DND-41 (cell line): ENCODE results near the gene TMEM150C.

Source experiments
- ATAC-seq: fragments of 200-7000 bp; cut with Tn5 transposase; 3 replicates; pipeline ENCODE4 v1.9.1; 2021; ENCODE audit warnings: low read depth; ENCODE audit not compliant: insufficient read depth
- DNase-seq: peaks from one replicate; pipeline ENCODE4 v3.0.0-alpha.2; 2020
- H2AFZ ChIP-seq: 2 replicates; pipeline ENCODE4 v1.6.0; 2012; ENCODE audit warnings: low read depth, low read length
- H3K27ac ChIP-seq: 2 replicates; pipeline ENCODE4 v1.5.1; 2012; ENCODE audit warnings: low read length, inconsistent platforms
- H3K27me3 ChIP-seq: fragments of 200-600 bp; sonication (generic); 2 replicates; pipeline ENCODE4 v1.6.0; 2012; ENCODE audit warnings: low read length, mild to moderate bottlenecking, inconsistent platforms; ENCODE audit not compliant: insufficient read depth, poor library complexity
- H3K36me3 ChIP-seq: 2 replicates; pipeline ENCODE4 v1.5.1; 2012; ENCODE audit warnings: low read length, inconsistent platforms; ENCODE audit not compliant: insufficient read depth
- H3K4me1 ChIP-seq: 2 replicates; pipeline ENCODE4 v1.5.1; 2012; ENCODE audit warnings: mild to moderate bottlenecking, low read length; ENCODE audit not compliant: insufficient read depth
- H3K4me2 ChIP-seq: 2 replicates; pipeline ENCODE4 v1.6.0; 2012; ENCODE audit warnings: mild to moderate bottlenecking, moderate library complexity, low read length, inconsistent platforms; ENCODE audit not compliant: insufficient read depth
- H3K4me3 ChIP-seq, 2 experiments: fragments of 200-600 bp in 1 of 2; shearing (Covaris generic) in 1 of 2; 2 replicates each; pipeline ENCODE4 v1.5.1; 2012 to 2016; ENCODE audit warnings: inconsistent platforms in 2 of 2, low read length in 2 of 2, mild to moderate bottlenecking in 2 of 2, low read depth in 1 of 2, moderate library complexity in 1 of 2
- H3K79me2 ChIP-seq: 2 replicates; pipeline ENCODE4 v1.6.0; 2012; ENCODE audit warnings: low read length, inconsistent platforms; ENCODE audit not compliant: insufficient read depth
- H3K9ac ChIP-seq: 2 replicates; pipeline ENCODE4 v1.6.0; 2012; ENCODE audit warnings: low read depth, mild to moderate bottlenecking, inconsistent platforms, low read length, moderate library complexity
- H3K9me3 ChIP-seq: 2 replicates; pipeline ENCODE4 v1.5.1; 2012; ENCODE audit warnings: low read length, moderate library complexity, mild to moderate bottlenecking, inconsistent platforms; ENCODE audit not compliant: insufficient read depth, severe bottlenecking
- H4K20me1 ChIP-seq: 2 replicates; pipeline ENCODE4 v1.6.0; 2012; ENCODE audit warnings: low read length; ENCODE audit not compliant: insufficient read depth
- CTCF ChIP-seq: IDR thresholded peaks from 2 replicates; pipeline ENCODE4 v1.5.1; 2012; ENCODE audit warnings: borderline replicate concordance, low read length, moderate library complexity, mild to moderate bottlenecking; ENCODE audit not compliant: poor library complexity, severe bottlenecking; ENCODE audit errors: extremely low read depth
- EZH2 ChIP-seq: IDR thresholded peaks from 3 replicates; pipeline ENCODE4 v1.6.1; 2012; ENCODE audit warnings: borderline replicate concordance, low read depth, mild to moderate bottlenecking, moderate library complexity, low read length, inconsistent platforms; ENCODE audit not compliant: severe bottlenecking

TMEM150C gene

GRCh38 chr4:82577451-82577850 lies 15.7 kb upstream of the TMEM150C start:
- ATAC-seq = no peak
- H3K4me2 ChIP-seq = no peak overlapping the region
- TF ChIP-seq CTCF = no peak
- TF ChIP-seq EZH2 = no peak
- H4K20me1 ChIP-seq = no peaks in the 10 kb centered on the region
- H3K9ac ChIP-seq = no peak overlapping the region
- H3K36me3 ChIP-seq = no peaks in the 10 kb centered on the region
- no peaks in the 10 kb centered on the region for H3K9me3 ChIP-seq
- H3K27ac ChIP-seq = no peak overlapping the region
- no peak for DNase-seq
- H3K27me3 ChIP-seq = no peaks in the 10 kb centered on the region
- H3K4me1 ChIP-seq = no peaks in the 10 kb centered on the region
- H3K4me3 ChIP-seq = no peak overlapping the region
- H2AFZ ChIP-seq = no peak overlapping the region
- no peaks in the 10 kb centered on the region for H3K79me2 ChIP-seq

GRCh38 chr4:82569727-82570126 lies 7.9 kb upstream of the TMEM150C start:
- Histone ChIP-seq H3K79me2 (no peaks in the 10 kb centered on the region), H4K20me1 (no peaks in the 10 kb centered on the region), H3K36me3 (no peaks in the 10 kb centered on the region), H3K4me3 (no peak overlapping the region), H3K27ac (no peak overlapping the region), H3K9me3 (no peaks in the 10 kb centered on the region), H3K4me2 (no peak overlapping the region), H3K27me3 (no peaks in the 10 kb centered on the region), H3K9ac (no peak overlapping the region), H2AFZ (no peak overlapping the region), H3K4me1 (no peaks in the 10 kb centered on the region)
- no peak for TF ChIP-seq CTCF
- TF ChIP-seq EZH2 = no peak
- DNase-seq (no peak), ATAC-seq (no peak)

- Histone ChIP-seq H3K79me2 (no peaks in the 10 kb centered on the region), H3K27ac (no peak overlapping the region), H3K4me1 (no peaks in the 10 kb centered on the region), H3K4me3 (no peak overlapping the region), H2AFZ (no peak overlapping the region), H3K36me3 (no peaks in the 10 kb centered on the region), H4K20me1 (no peaks in the 10 kb centered on the region), H3K9ac (no peak overlapping the region), H3K27me3 (no peaks in the 10 kb centered on the region), H3K9me3 (no peaks in the 10 kb centered on the region), H3K4me2 (no peak overlapping the region)
- ATAC-seq (no peak), DNase-seq (no peak)
- TF ChIP-seq CTCF (no peak), EZH2 (no peak)
Observed at GRCh38 chr4:82569076-82569475, 7.3 kb upstream of the TMEM150C start.

- ATAC-seq = no peak
- no peaks in the 10 kb centered on the region for H3K36me3 ChIP-seq
- H3K4me3 ChIP-seq = no peak overlapping the region
- no peak for DNase-seq
- no peak overlapping the region for H2AFZ ChIP-seq
- H4K20me1 ChIP-seq = no peaks in the 10 kb centered on the region
- H3K4me2 ChIP-seq = no peak overlapping the region
- no peak overlapping the region for H3K9ac ChIP-seq
- no peaks in the 10 kb centered on the region for H3K79me2 ChIP-seq
- H3K4me1 ChIP-seq = no peaks in the 10 kb centered on the region
- no peak overlapping the region for H3K27ac ChIP-seq
- no peak for TF ChIP-seq EZH2
- no peaks in the 10 kb centered on the region for H3K9me3 ChIP-seq
- H3K27me3 ChIP-seq = no peaks in the 10 kb centered on the region
Observed at GRCh38 chr4:82567444-82567843, 5.7 kb upstream of the TMEM150C start.
